OCI-LY1 (cell line): Measurements from ENCODE around the gene TRPM2.

Experiments used
- H2AFZ ChIP-seq: fragments of 200-600 bp; sonication (generic), shearing (Covaris generic); 2 replicates; pipeline ENCODE4 v1.6.0; 2014; ENCODE audit warnings: antibody characterized with exemption, mild to moderate bottlenecking, low read length
- H3F3A ChIP-seq: fragments of 200-600 bp; sonication (generic), shearing (Covaris generic); 2 replicates; pipeline ENCODE4 v1.6.0; 2014; ENCODE audit warnings: mild to moderate bottlenecking, antibody characterized with exemption, low read length, moderate library complexity; ENCODE audit not compliant: insufficient read depth
- H3K27ac ChIP-seq: fragments of 200-600 bp; sonication (generic); 2 replicates; pipeline ENCODE4 v1.5.1; 2014; ENCODE audit warnings: low read length, mixed run types, mild to moderate bottlenecking, low read depth; ENCODE audit not compliant: poor library complexity, severe bottlenecking
- H3K27me3 ChIP-seq: fragments of 200-600 bp; sonication (generic); 2 replicates; pipeline ENCODE4 v1.6.0; 2014; ENCODE audit warnings: antibody characterized with exemption, mild to moderate bottlenecking, low read length, moderate library complexity; ENCODE audit not compliant: insufficient read depth
- H3K36me3 ChIP-seq: fragments of 200-600 bp; sonication (generic); 2 replicates; pipeline ENCODE4 v1.6.1; 2014; ENCODE audit warnings: mild to moderate bottlenecking, antibody characterized with exemption, low read length, moderate library complexity, mixed read lengths; ENCODE audit not compliant: insufficient read depth
- H3K4me1 ChIP-seq: fragments of 200-600 bp; sonication (generic); 2 replicates; pipeline ENCODE4 v1.5.1; 2014; ENCODE audit warnings: mild to moderate bottlenecking, low read length, moderate library complexity; ENCODE audit not compliant: insufficient read depth, severe bottlenecking
- H3K4me2 ChIP-seq: fragments of 200-600 bp; sonication (generic), shearing (Covaris generic); 2 replicates; pipeline ENCODE4 v1.6.1; 2014; ENCODE audit warnings: low read length
- H3K4me3 ChIP-seq: fragments of 200-600 bp; sonication (generic); 2 replicates; pipeline ENCODE4 v1.5.1; 2014; ENCODE audit warnings: low read length, low read depth, mild to moderate bottlenecking, mixed read lengths; ENCODE audit not compliant: poor library complexity, severe bottlenecking
- H3K79me2 ChIP-seq: fragments of 200-600 bp; shearing (Covaris generic); 2 replicates; pipeline ENCODE4 v1.6.1; 2016; ENCODE audit warnings: mixed run types, low read length, mixed read lengths; ENCODE audit not compliant: insufficient read depth
- H3K9ac ChIP-seq: fragments of 200-600 bp; sonication (generic), shearing (Covaris generic); 2 replicates; pipeline ENCODE4 v1.6.1; 2014; ENCODE audit warnings: mild to moderate bottlenecking, low read length, mixed read lengths
- H3K9me2 ChIP-seq: fragments of 200-600 bp; sonication (generic), shearing (Covaris generic); 2 replicates; pipeline ENCODE4 v1.6.1; 2014; ENCODE audit warnings: low read depth, mild to moderate bottlenecking, low read length, mixed read lengths
- H3K9me3 ChIP-seq: fragments of 200-600 bp; shearing (Covaris generic); 2 replicates; pipeline ENCODE4 v1.6.1; 2014; ENCODE audit warnings: low read length, mixed read lengths
- H4K20me1 ChIP-seq: fragments of 200-600 bp; sonication (generic), shearing (Covaris generic); 2 replicates; pipeline ENCODE4 v1.6.0; 2016; ENCODE audit warnings: mild to moderate bottlenecking, low read length; ENCODE audit not compliant: insufficient read depth
- CTCF ChIP-seq: fragments of 200-600 bp; sonication (generic), shearing (Covaris generic); IDR thresholded peaks from 2 replicates; pipeline ENCODE4 v1.5.1; 2017; ENCODE audit warnings: mild to moderate bottlenecking, antibody characterized with exemption, low read length, moderate library complexity, mixed read lengths
- EZH2 ChIP-seq: fragments of 200-600 bp; sonication (generic), shearing (Covaris generic); IDR thresholded peaks from 2 replicates; pipeline ENCODE4 v1.8.0; 2017; ENCODE audit warnings: borderline replicate concordance, mixed run types, mild to moderate bottlenecking, antibody characterized with exemption, low read length, moderate library complexity, mixed read lengths

Gene TRPM2

DNA sequence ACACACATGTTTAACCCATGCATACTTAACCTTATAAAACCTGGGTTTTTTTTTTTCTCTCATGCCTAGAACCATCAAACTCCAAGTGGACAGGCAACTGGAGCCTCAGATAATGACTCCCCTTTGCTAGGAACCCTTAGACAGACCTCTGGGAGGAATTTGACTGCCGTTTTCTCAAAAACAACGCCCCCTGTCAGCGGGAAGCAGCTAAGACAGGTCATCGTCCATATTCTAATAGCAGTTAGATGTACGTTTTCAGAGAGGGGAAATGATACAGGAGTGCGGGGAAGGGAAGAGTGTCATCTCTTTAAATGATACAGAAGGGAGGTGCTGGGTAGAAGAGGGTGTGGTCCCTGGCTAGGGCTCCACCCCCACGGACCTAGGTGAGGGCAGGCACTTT, 136.5 kb downstream of the TRPM2 start:
- H3K4me2 ChIP-seq = no peak overlapping the region

DNA sequence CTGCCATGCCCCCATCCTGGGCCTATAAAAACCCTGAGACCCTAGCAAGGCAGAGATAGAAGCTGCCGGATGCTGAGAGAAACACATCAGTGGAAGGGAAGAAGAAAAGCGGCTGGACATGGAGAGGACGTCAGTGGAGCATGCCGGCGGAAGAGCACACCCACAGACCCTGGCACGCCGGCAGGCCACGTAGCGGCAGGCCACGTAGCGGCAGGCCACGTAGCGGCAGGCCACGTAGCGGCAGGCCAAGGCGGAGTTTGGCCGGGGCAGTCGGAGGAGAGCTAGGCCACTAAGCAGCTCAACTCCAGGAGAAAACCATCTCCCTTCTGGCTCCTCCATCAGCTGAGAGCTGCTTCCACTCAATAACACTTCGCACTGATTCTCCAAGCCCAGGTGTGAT, 137.0 kb downstream of the TRPM2 start:
- no peak overlapping the region for H2AFZ ChIP-seq
- H4K20me1 ChIP-seq = no peaks in the 10 kb centered on the region
- no peaks in the 10 kb centered on the region for H3F3A ChIP-seq
- no peak overlapping the region for H3K4me2 ChIP-seq
- H3K9me3 ChIP-seq = 0 out of 2 replicates have a peak, but pooled peaks cover 8% of the 10 kb centered on the region
- no peaks in the 10 kb centered on the region; the same call in 1 of the 2 replicates for H3K36me3 ChIP-seq
- no peaks in the 10 kb centered on the region for H3K9me2 ChIP-seq
- H3K4me1 ChIP-seq = no peaks in the 10 kb centered on the region
- no peak overlapping the region for H3K27ac ChIP-seq
- peaks cover 22% of the 10 kb centered on the region; the same call in 1 of the 2 replicates for H3K27me3 ChIP-seq
- no peak for TF ChIP-seq CTCF
- no peak for TF ChIP-seq EZH2
- no peaks in the 10 kb centered on the region for H3K79me2 ChIP-seq
- no peak overlapping the region for H3K9ac ChIP-seq
- H3K4me3 ChIP-seq = no peak overlapping the region

More for the DNA sequence above, 136.5 kb downstream of the TRPM2 start:
- Histone ChIP-seq H3K9me3 (0 out of 2 replicates have a peak, but pooled peaks cover 8% of the 10 kb centered on the region), H3K4me3 (no peak overlapping the region), H3K79me2 (no peaks in the 10 kb centered on the region), H4K20me1 (no peaks in the 10 kb centered on the region), H3F3A (no peaks in the 10 kb centered on the region), H3K27ac (no peak overlapping the region), H3K9ac (no peak overlapping the region), H3K4me1 (no peaks in the 10 kb centered on the region), H3K9me2 (no peaks in the 10 kb centered on the region), H3K27me3 (peaks cover 21% of the 10 kb centered on the region; the same call in 1 of the 2 replicates), H3K36me3 (no peaks in the 10 kb centered on the region; the same call in 1 of the 2 replicates), H2AFZ (no peak overlapping the region)
- TF ChIP-seq CTCF (peak; percentile 32), EZH2 (no peak)

DNA sequence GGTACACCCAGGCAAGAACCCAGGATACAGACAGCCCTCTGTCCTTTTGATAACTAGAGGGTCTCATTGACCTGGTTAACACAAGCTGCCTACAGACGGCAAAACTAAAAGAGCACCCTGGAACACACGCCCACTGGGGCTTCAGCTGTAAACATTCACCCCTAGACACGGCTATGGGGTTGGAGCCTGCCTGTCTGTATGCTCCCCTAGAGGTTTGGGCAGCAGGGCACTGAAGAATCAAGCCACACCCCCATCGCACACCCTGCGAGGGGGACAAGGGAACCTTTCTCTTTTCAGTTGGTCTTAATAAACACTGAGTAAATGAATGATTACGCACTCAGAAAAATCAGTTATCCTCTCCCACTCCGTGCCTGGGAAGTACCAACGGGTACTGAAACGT, 137.4 kb downstream of the TRPM2 start:
- Histone ChIP-seq H3K4me1 (no peaks in the 10 kb centered on the region), H3K9me3 (0 out of 2 replicates have a peak, but pooled peaks cover 8% of the 10 kb centered on the region)

More for the DNA sequence above, 137.4 kb downstream of the TRPM2 start:
- Histone ChIP-seq H3K79me2 (no peaks in the 10 kb centered on the region), H3F3A (no peaks in the 10 kb centered on the region), H3K9me2 (no peaks in the 10 kb centered on the region), H3K36me3 (no peaks in the 10 kb centered on the region; the same call in 1 of the 2 replicates), H2AFZ (no peak overlapping the region), H4K20me1 (no peaks in the 10 kb centered on the region), H3K4me2 (no peak overlapping the region), H3K4me3 (no peak overlapping the region), H3K27me3 (peaks cover 25% of the 10 kb centered on the region; the same call in 1 of the 2 replicates), H3K9ac (no peak overlapping the region), H3K27ac (no peak overlapping the region)
- no peak for TF ChIP-seq EZH2
- no peak for TF ChIP-seq CTCF
